Vagina (tissue), 2 donors: ENCODE results near the gene MARCHF5. TPM values are rescaled to one million over a fixed set of nuclear protein-coding genes. Genes with fewer than 3 reads are reported as not detected.

Source experiments
- DNase-seq, 2 donors: peaks; one replicate each; pipeline ENCODE4 v3.0.0-alpha.2; 2017; ENCODE audit errors: extremely low spot score in 2 of 2
- H3K27ac ChIP-seq: fragments of 200-600 bp; sonication (generic); one replicate; pipeline ENCODE4 v1.5.1; 2019
- H3K27me3 ChIP-seq: fragments of 200-600 bp; sonication (generic); one replicate; pipeline ENCODE4 v1.5.1; 2019
- H3K36me3 ChIP-seq, 2 donors: fragments of 200-600 bp; sonication (generic); one replicate each; pipeline ENCODE4 v1.5.1; 2017 to 2019
- H3K4me1 ChIP-seq: fragments of 200-600 bp; sonication (generic); one replicate; pipeline ENCODE4 v1.5.1; 2019
- H3K4me3 ChIP-seq, 2 donors: fragments of 200-600 bp; sonication (generic); 1 replicate in 1 of 2; 2 replicates in 1 of 2; pipeline ENCODE4 v1.5.1; 2016 to 2019
- H3K9me3 ChIP-seq: fragments of 200-600 bp; sonication (generic); one replicate; pipeline ENCODE4 v1.5.1; 2019
- CTCF ChIP-seq, 3 experiments: fragments of 450-650 bp in 2 of 3; fragments of 200-600 bp in 1 of 3; sonication (generic) in 1 of 3; IDR thresholded peaks; one replicate each; pipeline ENCODE4 v1.5.1; 2017 to 2019; ENCODE audit warnings: antibody characterized with exemption in 3 of 3, mild to moderate bottlenecking in 2 of 3, moderate library complexity in 2 of 3
- POLR2A ChIP-seq, 2 donors: fragments of 450-650 bp; IDR thresholded peaks; one replicate each; pipeline ENCODE4 v1.6.1; 2017; ENCODE audit warnings: antibody characterized with exemption in 2 of 2, mild to moderate bottlenecking in 2 of 2, moderate library complexity in 2 of 2
- POLR2AphosphoS5 ChIP-seq, 2 donors: sonication (generic); formaldehyde crosslinking; IDR thresholded peaks; one replicate each; pipeline ENCODE4 v1.9.0; 2017; ENCODE audit warnings: antibody characterized with exemption in 2 of 2, mild to moderate bottlenecking in 2 of 2, low read depth in 1 of 2; ENCODE audit not compliant: insufficient read depth in 1 of 2
- intact Hi-C: fragments of 100-400 bp; cut with DNase I; formaldehyde crosslinking; loops from one replicate; pipeline ENCODE4 v1.15.1; 2023
- total RNA-seq: library from RNA; depleted of rRNA; stranded (reverse); fragments of >200 nt; gene quantifications from one replicate; pipeline ENCODE4 v1.2.3, GENCODE V29; 2016

Gene MARCHF5
- total RNA-seq, 1 donor from 2014 or later, result 18.9 TPM

GRCh38 chr10:92268748-92269147 is 22.2 kb upstream of the MARCHF5 start:
- H3K27me3 ChIP-seq, result no peaks in the 10 kb centered on the region
- H3K9me3 ChIP-seq, result no peaks in the 10 kb centered on the region
- no peaks in the 10 kb centered on the region for H3K36me3 ChIP-seq
- no peak overlapping the region for H3K4me3 ChIP-seq
- intact Hi-C loops, result no loop called here
- DNase-seq, result no peak
- TF ChIP-seq POLR2A (IDR thresholded peaks at IDR 0.05), result no peak
- TF ChIP-seq POLR2AphosphoS5 (IDR thresholded peaks at IDR 0.05; ENCODE audit: insufficient read depth in 1 of 2, low read depth in 1 of 2), result no peak
- TF ChIP-seq CTCF (IDR thresholded peaks at IDR 0.05), result no peak
- no peak overlapping the region for H3K27ac ChIP-seq
- H3K4me1 ChIP-seq, result peaks cover 4% of the 10 kb centered on the region

GRCh38 chr10:92274071-92274470 is 16.9 kb upstream of the MARCHF5 start:
- intact Hi-C loops, result no loop called here
- Histone ChIP-seq H3K4me3 (no peak overlapping the region), H3K4me1 (no peaks in the 10 kb centered on the region), H3K27me3 (no peaks in the 10 kb centered on the region), H3K36me3 (no peaks in the 10 kb centered on the region), H3K27ac (no peak overlapping the region), H3K9me3 (no peaks in the 10 kb centered on the region)
- no peak for DNase-seq
- TF ChIP-seq POLR2A (IDR thresholded peaks at IDR 0.05) (no peak), POLR2AphosphoS5 (IDR thresholded peaks at IDR 0.05; ENCODE audit: insufficient read depth in 1 of 2, low read depth in 1 of 2) (no peak), CTCF (IDR thresholded peaks at IDR 0.05) (no peak)

GRCh38 chr10:92278996-92279696 is 11.8 kb upstream of the MARCHF5 start:
- TF ChIP-seq CTCF (IDR thresholded peaks at IDR 0.05) (no peak), POLR2AphosphoS5 (IDR thresholded peaks at IDR 0.05; ENCODE audit: insufficient read depth in 1 of 2, low read depth in 1 of 2) (no peak), POLR2A (IDR thresholded peaks at IDR 0.05) (no peak)
- no peak overlapping the region for H3K27ac ChIP-seq
- no peaks in the 10 kb centered on the region for H3K27me3 ChIP-seq
- H3K9me3 ChIP-seq, result no peaks in the 10 kb centered on the region
- intact Hi-C loops, result no loop called here
- DNase-seq, result no peak
- H3K36me3 ChIP-seq, result no peaks in the 10 kb centered on the region
- no peaks in the 10 kb centered on the region for H3K4me1 ChIP-seq
- no peak overlapping the region for H3K4me3 ChIP-seq

- no peaks in the 10 kb centered on the region for H3K4me1 ChIP-seq
- H3K4me3 ChIP-seq, result no peak overlapping the region
- no peak overlapping the region for H3K27ac ChIP-seq
- no peaks in the 10 kb centered on the region for H3K36me3 ChIP-seq
- H3K27me3 ChIP-seq, result no peaks in the 10 kb centered on the region
- intact Hi-C loops, result no loop called here
- H3K9me3 ChIP-seq, result no peaks in the 10 kb centered on the region
- TF ChIP-seq POLR2AphosphoS5 (IDR thresholded peaks at IDR 0.05; ENCODE audit: insufficient read depth in 1 of 2, low read depth in 1 of 2) (no peak), POLR2A (IDR thresholded peaks at IDR 0.05) (no peak), CTCF (IDR thresholded peaks at IDR 0.05) (no peak)
- no peak for DNase-seq
Measured at GRCh38 chr10:92284112-92284704, 6.8 kb upstream of the MARCHF5 start.
